Measurements from ENCODE around the gene MACROD2. TPM values are rescaled to one million over a fixed set of nuclear protein-coding genes. Genes with fewer than 3 reads are reported as not detected.
"Not testable (repeated sequence)": the region's sequence is repeated elsewhere in the genome, so short reads cannot be mapped to it uniquely, and the experiment has no call there.

MACROD2 gene
- polyA plus RNA-seq, 10 donors, result 2.4 to 5.0 (median 3.6) TPM

DNA sequence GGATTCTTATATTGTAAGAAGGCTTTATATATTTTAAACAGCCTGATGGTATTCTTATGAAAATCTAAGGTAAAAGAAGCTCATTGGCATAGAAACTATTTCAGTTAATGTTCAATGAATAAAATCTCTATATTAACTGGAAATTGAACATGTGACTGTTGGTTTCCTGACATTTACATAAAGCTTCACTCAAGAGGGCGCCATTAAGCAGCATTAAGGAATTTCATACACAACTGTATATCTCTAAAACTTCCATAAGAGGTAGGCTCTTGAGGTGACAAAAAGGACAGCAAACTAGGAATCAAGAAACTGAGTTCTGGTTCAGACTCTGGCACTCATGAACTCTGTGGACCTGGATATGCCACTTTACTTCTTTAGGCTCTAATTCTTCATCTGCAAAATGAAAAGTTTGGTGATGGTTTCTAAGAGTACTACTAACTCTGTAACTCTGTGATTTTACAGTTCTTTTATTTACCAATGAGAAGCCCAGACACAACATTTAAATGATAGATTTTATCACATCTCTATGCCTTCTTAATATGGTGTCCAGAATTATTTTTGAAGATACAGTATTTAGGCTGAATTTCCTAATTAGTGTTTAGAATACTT is 194.6 kb downstream of the MACROD2 start:
- peak; percentile 41 to 76 (median 52) for DNase-seq

DNA sequence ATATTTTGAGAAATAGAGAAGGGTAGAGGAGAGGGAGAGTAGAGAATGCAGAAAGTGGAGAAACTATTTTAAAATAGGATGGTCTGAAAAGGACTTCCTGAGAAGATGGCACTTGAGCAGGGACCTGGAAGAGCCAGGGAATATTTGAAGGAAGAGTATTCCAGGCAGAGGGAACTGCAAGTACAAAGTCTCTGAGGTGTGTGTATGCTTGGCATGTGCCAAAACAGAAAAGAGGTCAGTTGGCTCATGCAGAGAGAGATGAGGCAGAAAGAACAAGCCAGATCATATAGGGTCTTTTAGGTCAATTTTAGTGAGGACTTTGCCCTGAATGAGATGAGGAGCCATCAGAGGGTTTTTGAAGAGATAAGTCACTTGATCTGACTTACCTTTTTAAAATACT is 196.2 kb downstream of the MACROD2 start:
- no peak for DNase-seq

DNA sequence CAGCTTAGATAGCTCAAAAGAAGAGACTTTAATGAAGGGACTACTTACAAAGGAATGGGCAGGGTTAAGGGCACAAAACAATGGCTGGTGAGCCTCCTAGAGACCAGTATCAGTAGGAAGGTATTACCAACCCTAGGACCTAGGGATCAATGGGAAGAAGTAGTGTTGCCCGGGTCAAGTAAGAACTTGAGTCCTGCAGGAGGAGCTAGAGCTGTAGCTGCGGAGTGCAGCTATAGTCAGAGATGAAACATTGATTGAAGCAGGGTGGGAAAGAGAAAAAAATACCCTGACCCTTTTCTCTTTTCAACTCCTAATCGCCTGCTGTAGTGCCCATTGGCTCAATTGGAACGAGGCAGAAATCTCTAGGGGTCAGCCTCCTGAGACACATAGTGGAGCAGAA is 198.1 kb downstream of the MACROD2 start:
- no peak for DNase-seq

DNA sequence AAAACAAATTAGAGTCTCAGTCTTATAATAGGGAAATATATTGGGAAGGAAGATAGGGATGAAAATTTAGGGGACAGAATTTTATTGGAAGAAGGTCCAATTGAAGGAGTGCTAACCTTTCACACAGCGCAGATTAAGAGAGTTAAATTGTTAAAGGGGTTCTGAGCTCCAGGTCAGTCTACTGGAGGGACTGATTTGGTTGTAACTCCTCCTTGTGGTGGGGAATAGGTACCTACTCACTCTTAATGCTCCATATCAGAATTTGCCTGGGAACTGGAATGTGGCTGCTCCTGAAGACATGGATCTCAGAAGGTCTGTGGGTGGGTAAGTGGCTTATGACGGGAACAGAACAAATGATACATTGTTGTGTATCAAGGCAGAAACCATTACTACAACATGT is 198.6 kb downstream of the MACROD2 start:
- no peak for DNase-seq

DNA sequence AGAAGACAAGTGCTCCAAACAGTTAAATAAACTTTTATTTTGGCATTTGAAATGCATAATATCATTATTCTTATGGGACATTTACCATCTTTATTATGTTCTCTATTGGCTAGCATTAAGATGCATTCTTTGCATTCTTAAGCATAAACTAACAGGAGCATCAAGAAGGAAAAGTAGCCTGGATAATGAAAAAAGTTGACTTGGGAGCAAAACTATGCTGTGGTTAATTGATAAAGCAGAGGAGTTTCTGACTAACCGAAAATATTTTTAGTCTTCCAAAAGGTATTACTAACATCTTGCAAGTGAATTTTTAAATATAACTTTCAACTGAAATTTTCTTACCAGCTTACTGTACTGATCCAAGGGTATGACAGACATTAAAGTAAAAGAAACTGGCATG is 201.8 kb downstream of the MACROD2 start:
- DNase-seq, result peak in 1 of 3 donors; percentile 64

DNA sequence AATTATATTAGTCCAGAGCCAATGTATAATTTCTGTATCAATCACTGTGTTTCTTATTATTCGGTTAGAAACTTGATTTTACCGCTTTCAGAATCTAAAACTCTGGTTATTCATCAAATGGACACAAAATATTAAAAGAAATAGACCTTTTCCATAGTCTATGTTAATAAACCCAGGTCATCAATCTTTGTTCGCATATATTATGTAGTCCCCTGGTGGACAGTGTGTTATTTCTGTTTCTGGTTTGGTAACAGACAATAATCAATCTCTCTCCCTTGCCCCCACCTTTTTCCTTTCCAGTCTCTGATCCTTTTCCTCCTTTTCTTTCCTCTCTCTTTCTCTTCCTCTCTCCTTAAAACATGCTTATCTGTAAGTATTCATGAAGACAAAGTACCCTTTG is 203.1 kb downstream of the MACROD2 start:
- DNase-seq, result no peak

DNA sequence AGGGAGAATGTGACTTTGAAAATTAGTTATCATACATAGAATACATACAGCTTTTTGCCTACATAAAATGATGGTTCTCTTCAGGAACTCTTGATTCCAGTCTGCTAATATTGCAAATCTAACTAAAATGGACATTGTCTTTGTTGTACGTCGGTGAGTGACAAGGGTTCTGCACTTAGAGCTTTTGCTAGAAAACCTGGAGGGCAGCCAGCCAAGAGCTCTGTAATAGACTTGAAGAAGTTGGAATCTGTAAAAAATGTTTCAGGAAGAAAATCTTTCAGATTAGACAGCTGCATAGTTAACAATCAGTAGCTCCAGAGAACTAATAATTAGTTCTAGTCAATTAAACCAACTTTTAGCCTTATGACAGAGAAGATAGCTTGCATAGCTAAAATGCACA is 203.8 kb downstream of the MACROD2 start:
- DNase-seq, result no peak

DNA sequence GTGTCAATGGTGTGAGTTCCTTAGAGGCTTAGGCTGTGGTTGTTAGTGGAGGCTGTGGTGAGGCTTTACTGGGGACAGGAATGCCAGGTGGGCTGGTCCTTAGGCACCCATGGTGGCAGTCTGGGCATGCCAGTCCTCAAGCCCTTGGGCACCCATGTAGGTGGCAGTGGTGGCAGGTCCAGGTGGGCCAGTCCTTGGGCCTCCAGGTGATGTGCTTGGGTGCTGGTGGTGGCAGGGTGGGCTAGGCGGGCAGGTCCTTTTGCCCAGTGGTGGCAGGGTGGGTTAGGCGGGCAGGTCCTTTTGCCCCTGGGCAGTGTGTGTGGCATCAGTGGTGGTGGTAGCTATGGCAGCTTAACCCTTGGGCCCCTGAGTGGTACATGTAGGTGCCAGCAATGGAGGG is 208.3 kb downstream of the MACROD2 start:
- DNase-seq, result no peak

DNA sequence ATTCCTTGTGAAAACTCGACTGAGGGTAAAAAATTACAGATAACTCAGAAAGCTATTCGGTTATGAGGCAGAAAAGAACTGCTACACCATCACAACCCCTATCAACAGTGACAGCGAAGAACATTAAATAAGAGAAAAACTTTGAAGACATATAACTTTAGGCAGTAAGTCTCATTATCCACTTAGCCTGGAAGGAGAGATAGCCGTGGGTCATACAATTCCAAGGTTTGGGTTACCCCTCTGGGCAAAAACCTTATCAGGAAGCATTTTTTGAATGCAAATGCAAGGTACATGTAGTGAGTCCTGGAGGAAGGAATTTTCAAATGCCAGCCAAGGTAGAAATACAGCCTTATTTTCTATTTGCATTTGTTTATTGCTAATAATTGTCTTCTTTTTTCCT is 212.3 kb downstream of the MACROD2 start:
- no peak for DNase-seq

DNA sequence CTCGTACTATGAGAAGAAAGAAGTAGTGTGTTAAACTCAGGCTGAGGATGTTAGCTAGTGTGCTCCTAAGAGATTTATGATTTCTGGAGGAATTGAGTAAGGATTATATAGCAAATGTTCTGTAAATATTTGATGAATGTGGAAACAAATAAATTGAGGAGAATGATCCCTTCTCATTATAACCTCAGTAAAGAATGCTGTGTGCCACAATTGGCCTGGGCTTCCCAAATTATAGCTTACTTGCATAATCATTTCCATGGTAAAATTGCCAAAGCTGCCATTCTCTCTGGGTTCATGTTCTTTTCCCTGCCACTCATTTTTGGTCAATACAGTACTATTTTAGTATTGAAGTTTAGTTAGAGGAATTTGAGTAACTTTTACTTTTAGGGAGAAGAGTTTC is 213.6 kb downstream of the MACROD2 start:
- DNase-seq, result no peak

DNA sequence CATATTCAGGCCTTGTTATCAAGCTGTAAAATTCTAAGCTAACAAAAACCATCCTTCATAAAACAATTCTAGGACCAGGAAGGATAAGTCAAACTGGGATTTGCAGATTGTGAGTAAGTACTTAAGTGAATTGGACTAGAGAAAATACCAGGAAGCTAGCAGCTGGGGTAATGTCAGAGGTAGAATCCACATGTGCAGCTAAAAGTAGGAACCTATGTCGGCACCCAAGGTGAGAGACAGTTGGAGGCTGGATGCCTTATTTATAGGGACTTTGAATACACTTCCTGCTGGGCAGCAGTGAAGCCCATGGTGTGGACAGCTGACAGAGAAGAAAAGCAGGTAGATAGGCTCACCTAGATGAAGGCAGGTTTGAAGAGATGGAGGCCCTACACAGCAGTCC is 214.8 kb downstream of the MACROD2 start:
- DNase-seq, result no peak

DNA sequence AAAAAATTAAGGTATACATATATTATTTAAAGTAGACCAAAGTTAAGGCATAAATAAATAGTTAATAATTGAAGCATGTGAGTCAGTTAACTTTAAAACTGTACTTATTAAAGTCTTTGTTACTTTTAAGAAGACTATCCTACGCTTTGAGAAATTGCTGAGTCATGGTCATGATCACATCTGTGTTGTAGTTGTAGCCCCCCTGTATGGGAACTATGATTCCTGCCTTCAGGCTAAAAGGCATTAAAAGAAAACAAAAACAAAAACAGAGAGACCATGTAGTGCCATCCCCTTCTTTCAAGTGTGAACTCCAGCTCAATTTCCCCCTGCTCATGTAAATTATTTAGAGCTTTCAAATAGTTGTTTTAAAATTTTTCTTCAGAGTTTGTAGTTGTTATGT is 218.7 kb downstream of the MACROD2 start:
- no peak for DNase-seq

DNA sequence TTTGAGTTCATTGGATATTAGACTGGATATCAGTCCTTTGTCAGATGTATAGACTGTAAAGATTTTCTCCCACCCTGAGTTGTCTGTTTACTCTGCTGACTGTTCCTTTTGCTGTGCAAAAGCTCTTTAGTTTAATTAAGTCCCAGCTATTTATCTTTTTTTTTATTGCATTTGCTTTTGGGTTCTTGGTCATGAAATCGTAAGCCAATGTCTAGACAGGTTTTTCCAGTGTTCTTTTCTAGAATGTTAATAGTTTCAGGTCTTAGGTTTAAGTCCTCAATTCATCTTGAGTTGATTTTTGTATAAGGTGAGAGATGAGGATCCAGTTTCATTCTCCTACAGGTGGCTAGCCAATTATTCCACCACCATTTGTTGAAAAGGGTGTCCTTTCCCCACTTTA is 220.6 kb downstream of the MACROD2 start:
- DNase-seq, result not testable (repeated sequence)

DNA sequence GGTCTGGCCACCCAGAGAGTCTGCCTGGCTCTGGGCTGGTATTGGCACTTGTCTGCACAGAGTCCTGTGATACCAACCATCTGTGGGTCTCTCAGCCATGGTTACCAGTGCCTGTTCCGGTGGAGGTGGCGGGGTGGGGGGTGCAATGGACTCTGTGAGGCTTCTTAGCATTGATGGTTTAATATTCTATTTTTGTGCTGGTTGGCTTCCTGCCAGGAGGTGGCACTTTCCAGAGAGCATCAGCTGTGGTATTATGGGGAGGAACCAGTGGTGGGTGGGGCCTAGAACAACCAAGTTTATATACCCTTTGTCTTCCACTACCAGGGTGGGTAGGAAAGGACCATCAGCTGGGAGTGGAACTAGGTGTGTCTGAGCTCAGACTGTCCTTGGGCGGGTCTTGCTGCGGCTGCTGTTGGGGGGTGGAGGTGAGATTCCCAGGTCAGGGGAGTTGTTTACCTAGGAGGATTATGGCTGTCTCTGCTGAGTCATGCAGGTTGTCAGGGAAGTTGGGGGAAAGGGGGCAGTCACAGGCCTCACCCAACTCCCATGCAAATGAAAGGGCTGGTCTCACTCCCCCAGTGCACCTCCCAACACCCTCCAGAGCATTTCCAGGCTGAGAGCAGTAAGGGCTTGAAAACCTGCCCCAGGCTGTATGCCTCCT is 224.6 kb downstream of the MACROD2 start:
- no peak for DNase-seq

DNA sequence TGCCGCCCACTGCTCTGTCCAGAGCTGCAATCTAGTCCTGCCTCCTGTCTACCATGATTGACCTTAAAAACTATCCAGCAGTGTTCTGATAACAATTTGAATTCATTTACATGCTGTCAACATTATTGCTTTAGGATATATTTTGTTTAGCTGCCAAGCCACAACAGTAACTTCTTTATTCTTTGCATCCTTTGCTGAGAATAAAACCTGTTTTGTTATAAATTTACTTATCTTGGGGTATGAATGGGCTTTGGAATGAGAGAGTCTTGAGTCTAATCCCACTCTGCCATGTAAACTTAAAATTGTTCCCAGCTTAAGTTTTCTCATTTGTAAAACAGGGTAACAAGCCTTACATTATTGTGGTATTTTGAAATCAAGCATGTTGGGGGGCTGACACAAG is 225.7 kb downstream of the MACROD2 start:
- no peak for DNase-seq

DNA sequence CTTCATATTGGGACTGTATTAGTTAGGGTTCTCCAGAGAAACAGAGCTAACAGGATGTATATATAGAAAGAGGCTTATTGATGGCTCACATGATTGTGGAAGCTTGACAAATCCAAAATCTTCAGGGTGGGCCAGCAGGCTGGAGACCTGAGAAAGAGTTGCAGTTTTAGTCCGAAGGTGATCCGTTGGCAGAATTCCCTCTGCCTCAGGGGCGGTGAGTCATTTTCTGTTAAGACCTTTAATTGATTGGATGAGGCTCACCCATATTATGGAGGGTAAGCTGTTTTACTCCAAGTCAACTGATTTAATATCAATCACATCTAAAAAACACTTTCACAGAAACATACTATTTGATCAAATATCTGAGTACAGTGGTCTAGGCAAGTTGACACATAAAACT is 228.5 kb downstream of the MACROD2 start:
- no peak for DNase-seq

DNA sequence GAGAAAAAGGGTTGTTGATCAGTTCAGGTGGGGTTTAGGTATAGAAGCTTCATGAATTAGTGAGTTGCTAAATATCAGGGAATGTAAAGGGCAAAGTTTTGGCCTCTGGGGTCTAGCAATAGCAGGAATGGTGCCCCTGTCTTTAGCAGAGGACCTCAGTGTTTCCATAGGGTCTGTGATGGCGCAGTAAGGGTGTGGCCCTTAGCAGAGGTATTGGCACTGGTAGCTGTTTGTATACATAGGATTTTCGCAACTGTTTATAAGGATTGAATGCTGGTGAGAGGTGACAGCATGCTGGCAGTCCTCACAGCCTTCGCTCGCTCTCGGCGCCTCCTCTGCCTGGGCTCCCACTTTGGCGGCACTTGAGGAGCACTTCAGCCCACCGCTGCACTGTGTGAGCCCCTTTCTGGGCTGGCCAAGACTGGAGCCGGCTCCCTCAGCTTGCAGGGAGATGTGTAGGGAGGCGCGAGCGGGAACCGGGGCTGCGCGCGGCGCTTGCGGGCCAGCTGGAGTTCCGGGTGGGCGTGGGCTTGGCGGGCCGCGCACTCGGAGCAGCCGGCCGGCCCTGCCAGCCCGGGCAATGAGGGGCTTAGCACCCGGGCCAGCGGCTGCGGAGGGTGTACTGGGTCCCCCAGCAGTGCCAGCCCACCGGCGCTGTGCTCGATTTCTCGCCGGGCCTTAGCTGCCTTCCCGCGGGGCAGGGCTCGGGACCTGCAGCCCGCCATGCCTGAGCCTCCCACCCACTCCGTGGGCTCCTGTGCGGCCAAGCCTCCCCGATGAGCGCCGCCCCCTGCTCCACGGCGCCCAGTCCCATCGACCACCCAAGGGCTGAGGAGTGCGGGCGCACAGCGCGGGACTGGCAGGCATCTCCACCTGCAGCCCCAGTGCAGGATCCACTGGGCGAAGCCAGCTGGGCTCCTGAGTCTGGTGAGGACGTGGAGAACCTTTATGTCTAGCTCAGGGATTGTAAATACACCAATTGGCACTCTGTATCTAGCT is 231.0 kb downstream of the MACROD2 start:
- DNase-seq, result peak in 2 of 3 donors; percentile 13 to 28

DNA sequence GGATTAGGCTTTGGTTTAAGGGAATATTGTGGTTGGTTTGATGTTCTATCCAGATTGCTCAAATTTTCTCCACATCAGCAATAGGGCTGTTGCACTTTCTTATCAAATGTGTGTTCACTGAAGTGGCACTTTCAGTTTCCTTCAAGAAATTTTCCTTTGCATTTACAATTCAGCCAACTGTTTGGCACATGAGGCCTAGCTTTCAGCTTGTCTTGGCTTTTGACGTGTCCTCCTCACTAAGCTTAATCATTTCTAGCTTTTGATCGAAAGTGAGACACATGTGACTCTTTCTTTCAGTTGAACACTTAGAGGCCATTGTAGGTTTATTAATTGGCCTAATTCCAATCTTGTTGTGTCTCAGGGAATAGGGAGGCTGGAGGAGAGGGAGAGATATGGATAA is 237.3 kb downstream of the MACROD2 start:
- DNase-seq, result no peak

DNA sequence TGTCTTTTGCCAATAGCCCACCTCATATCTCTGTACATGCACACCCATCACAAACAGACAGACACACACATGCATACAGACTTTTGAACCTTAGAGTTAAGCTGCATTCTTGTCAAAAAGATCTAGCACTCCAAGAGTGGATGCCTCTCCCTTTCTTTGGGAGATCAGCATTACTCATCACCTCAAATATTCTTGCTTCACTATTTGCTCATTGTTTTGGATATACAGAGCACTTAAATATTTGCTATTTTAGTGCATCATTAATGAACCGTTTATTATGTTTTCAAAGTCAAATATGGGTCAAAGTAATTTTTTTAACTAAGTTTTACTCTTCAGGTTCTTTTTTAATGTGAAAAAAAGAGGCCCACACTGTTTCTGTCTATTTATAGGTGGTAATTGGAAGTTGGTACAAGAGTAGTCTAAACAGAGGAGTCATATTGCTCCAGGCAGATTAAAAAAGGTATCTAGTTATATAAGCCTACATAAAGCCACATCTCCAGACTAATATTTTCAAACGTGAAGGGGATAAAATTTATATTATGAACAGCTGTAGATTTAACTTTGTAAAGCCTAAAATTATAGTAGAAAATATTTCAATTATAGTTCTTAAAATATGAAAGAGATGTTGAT is 239.5 kb downstream of the MACROD2 start:
- DNase-seq, result peak in 1 of 3 donors; percentile 42

DNA sequence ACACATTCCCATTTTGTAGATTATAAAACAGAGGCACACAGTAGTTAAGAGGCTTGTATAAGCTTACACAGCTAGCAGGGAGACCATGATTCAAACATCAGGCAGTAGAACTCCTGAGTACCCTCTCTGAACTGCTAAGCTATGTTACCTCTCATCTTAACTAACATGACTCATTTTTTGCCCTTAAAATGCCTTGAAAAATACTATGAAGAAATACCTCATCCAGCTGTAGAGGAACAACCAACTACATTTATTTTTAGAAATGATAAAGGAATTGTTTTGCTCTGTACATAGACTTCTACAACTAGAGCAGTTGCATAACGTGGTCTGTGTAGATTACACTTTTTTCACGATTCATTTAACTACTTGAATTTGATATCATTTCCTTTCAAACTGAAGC is 240.0 kb downstream of the MACROD2 start:
- DNase-seq, result peak in 1 of 3 donors; percentile 59

DNA sequence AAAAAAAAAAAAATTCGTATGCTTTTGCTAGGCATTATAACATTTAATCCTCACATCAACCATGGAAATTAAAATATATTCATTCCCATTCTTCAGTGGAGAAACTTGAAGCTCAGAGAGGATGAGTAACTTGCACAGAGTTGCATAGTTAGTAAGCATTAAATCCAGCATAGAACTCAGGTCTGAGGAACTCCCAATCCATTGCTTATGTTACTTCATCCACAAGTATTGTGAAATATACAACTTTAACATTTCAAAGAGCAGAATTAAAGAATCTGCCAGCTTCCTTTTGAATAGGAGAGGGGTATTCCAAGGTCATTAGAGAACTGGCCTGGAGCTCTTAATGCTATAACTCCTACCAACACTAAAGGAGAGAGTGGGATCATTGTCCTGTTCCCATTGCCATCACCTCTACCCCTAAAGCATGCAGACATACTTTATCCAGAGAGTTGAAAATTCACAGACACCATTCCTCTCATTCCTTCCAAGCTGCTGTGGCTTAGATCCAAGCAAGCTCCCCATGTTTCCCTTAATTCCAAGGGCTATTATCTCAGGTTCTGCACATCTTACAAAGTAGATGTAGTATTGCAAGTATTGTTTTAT is 250.2 kb downstream of the MACROD2 start:
- peak in 1 of 3 donors; percentile 6 for DNase-seq

DNA sequence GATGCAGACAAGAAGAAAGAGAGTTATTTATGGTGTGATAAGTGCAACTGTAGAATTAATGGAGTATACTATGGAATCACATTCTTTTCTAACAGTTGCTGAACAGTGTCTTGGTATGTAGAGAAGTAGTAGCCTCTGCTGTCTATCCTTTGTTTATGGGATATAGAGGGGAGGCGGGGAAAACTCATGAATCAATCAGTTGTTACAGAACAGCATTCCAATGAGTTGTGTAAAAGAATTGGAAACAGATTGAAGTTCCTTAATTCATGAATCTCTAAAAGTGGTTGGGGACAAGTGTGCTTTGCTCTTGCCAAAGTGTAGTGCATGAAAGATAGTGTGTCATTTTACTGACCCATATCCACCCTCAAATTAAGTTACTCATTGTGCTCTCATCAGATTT is 264.4 kb downstream of the MACROD2 start:
- DNase-seq, result peak in 2 of 3 donors; percentile 6 to 32

Data from muscle of back (tissue), 11 donors.